Endothelial cell (in vitro differentiated cells): ENCODE results near the gene RIPK1. TPM values are rescaled to one million over a fixed set of nuclear protein-coding genes. Genes with fewer than 3 reads are reported as not detected.
"Not testable (repeated sequence)": the region's sequence is repeated elsewhere in the genome, so short reads cannot be mapped to it uniquely, and the experiment has no call there.

ENCODE experiments used
- DNase-seq: peaks from one replicate; pipeline ENCODE4 v3.0.0; 2021; ENCODE audit warnings: low spot score
- H3K27ac Mint-ChIP-seq: one replicate; pipeline ENCODE4 v1.8.0; 2021; ENCODE audit warnings: mixed read lengths, inconsistent platforms; ENCODE audit not compliant: unreplicated experiment
- H3K27me3 Mint-ChIP-seq: one replicate; pipeline ENCODE4 v1.8.0; 2021; ENCODE audit warnings: mild to moderate bottlenecking, moderate library complexity, mixed read lengths, inconsistent platforms; ENCODE audit not compliant: unreplicated experiment
- H3K36me3 Mint-ChIP-seq: one replicate; pipeline ENCODE4 v1.8.0; 2021; ENCODE audit warnings: mild to moderate bottlenecking, low read depth, mixed read lengths, inconsistent platforms; ENCODE audit not compliant: unreplicated experiment
- H3K4me1 Mint-ChIP-seq: one replicate; pipeline ENCODE4 v1.8.0; 2021; ENCODE audit warnings: mild to moderate bottlenecking, mixed read lengths, inconsistent platforms; ENCODE audit not compliant: unreplicated experiment
- H3K4me3 Mint-ChIP-seq: one replicate; pipeline ENCODE4 v1.8.0; 2021; ENCODE audit warnings: mild to moderate bottlenecking, mixed read lengths, inconsistent platforms; ENCODE audit not compliant: unreplicated experiment
- H3K9me3 Mint-ChIP-seq: one replicate; pipeline ENCODE4 v1.8.0; 2021; ENCODE audit warnings: mixed read lengths, inconsistent platforms; ENCODE audit not compliant: unreplicated experiment
- total RNA-seq: library from RNA; stranded (reverse); fragmentation: NEBNext Ultra II Directional; extraction: Animal tissue kit (Norgen Biotek cat#: 25700); gene quantifications from one replicate; pipeline ENCODE4 v1.2.1, GENCODE V29; 2021; ENCODE audit not compliant: unreplicated experiment
- TF ChIP-seq, protein P1 (sequence below): fragments of 200-600 bp; sonication (generic); IDR thresholded peaks from one replicate; pipeline ENCODE4 v1.5.0; 2021; ENCODE audit warnings: antibody characterized with exemption; ENCODE audit not compliant: unreplicated experiment

Gene RIPK1
- total RNA-seq, 1 donor from 2014 or later: 34.7 TPM

DNA sequence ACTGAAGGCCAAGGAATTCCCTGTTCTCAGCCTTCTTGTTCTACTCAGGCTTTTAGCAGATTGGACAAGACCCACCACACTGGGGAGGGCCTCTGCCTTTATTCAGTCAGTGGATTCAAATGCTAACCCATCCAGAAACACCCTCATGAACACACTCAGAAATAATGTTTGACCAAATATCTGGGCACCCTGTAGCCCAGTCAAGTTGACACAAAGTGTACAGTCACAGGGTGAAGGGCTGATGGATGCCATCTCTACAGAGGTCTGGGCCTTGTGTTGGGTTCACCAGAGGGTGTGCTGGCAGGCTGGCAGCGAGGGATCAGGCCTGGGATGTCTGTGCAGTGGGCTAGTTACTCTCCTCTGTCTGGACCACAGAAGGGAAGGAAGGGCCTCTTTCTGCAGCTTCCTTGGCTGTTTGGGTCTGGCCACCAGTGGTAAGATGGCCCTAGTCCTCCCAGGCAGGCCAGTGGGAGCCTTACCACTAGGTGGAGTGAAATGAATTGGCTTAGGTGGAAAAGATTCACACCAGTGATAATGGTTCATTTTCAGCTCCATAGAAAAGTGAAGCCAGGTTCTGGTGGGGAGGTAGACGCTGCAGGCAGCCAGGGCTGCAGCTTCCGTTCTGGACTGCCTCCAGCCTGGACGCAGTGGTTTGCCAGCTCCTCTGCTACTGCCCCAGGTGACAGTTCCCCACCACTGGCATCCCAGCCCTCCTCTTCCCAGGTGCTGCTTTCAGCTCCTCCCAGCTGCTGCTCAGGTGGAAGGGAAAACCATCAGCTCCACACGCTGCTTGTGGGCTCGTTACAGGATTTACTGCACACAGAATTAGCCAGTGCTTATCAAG lies 79.8 kb downstream of the RIPK1 start:
- TF ChIP-seq, protein P1, sequence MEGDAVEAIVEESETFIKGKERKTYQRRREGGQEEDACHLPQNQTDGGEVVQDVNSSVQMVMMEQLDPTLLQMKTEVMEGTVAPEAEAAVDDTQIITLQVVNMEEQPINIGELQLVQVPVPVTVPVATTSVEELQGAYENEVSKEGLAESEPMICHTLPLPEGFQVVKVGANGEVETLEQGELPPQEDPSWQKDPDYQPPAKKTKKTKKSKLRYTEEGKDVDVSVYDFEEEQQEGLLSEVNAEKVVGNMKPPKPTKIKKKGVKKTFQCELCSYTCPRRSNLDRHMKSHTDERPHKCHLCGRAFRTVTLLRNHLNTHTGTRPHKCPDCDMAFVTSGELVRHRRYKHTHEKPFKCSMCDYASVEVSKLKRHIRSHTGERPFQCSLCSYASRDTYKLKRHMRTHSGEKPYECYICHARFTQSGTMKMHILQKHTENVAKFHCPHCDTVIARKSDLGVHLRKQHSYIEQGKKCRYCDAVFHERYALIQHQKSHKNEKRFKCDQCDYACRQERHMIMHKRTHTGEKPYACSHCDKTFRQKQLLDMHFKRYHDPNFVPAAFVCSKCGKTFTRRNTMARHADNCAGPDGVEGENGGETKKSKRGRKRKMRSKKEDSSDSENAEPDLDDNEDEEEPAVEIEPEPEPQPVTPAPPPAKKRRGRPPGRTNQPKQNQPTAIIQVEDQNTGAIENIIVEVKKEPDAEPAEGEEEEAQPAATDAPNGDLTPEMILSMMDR: no peak
- H3K27me3 Mint-ChIP-seq: peaks cover 8% of the 10 kb centered on the region
- H3K27ac Mint-ChIP-seq: no peak overlapping the region
- no peaks in the 10 kb centered on the region for H3K9me3 Mint-ChIP-seq
- peaks cover 38% of the 10 kb centered on the region for H3K36me3 Mint-ChIP-seq
- no peak for DNase-seq
- H3K4me3 Mint-ChIP-seq: no peak overlapping the region
- H3K4me1 Mint-ChIP-seq: peaks cover 15% of the 10 kb centered on the region

DNA sequence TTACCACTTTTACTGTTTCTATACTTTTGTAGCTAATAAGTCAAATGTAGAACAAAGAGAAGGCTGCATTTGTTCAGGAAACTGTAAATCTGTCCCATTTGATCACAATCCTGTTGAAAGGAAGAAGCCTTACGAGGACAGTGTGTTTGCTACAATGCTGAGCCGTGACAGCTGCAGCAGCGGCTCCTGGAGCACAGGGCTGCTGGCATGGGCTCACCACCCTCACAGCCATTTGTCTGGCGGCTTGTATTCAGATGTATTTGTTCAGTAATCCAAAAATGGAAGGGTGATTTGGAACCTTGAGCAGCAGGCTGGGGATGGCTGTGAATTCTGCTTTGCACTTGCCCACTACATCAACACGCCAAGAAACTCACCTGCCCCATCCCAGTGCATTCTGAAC lies 83.4 kb downstream of the RIPK1 start:
- no peaks in the 10 kb centered on the region for H3K9me3 Mint-ChIP-seq
- H3K27me3 Mint-ChIP-seq: peaks cover 2% of the 10 kb centered on the region
- H3K4me1 Mint-ChIP-seq: peaks cover 21% of the 10 kb centered on the region
- TF ChIP-seq, protein P1: no peak
- no peak overlapping the region for H3K27ac Mint-ChIP-seq
- no peak overlapping the region for H3K4me3 Mint-ChIP-seq
- DNase-seq: no peak
- peaks cover 23% of the 10 kb centered on the region for H3K36me3 Mint-ChIP-seq

DNA sequence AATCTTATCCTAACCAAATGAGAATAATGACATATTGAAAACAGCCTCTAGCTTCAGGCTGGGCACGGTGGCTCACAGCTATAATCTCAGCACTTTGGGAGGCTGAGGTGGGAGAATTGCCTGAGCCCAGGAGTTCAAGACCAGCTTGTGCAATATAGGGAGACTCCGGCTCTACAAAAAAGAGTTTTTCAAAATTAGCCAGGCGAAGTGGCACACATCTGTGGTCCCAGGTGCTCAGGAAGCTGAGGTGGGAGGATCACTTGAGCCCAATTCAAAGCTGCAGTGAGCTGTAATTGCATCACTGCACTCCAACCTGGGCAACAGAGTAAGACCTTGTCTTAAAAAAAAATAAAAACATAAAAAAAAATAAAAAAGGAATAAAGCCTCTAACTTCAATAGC lies 84.4 kb downstream of the RIPK1 start:
- no peak for DNase-seq
- peaks cover 24% of the 10 kb centered on the region for H3K4me1 Mint-ChIP-seq
- H3K4me3 Mint-ChIP-seq: no peak overlapping the region
- H3K27ac Mint-ChIP-seq: no peak overlapping the region
- peaks cover 17% of the 10 kb centered on the region for H3K36me3 Mint-ChIP-seq
- H3K9me3 Mint-ChIP-seq: no peaks in the 10 kb centered on the region
- H3K27me3 Mint-ChIP-seq: no peaks in the 10 kb centered on the region
- TF ChIP-seq, protein P1: no peak

DNA sequence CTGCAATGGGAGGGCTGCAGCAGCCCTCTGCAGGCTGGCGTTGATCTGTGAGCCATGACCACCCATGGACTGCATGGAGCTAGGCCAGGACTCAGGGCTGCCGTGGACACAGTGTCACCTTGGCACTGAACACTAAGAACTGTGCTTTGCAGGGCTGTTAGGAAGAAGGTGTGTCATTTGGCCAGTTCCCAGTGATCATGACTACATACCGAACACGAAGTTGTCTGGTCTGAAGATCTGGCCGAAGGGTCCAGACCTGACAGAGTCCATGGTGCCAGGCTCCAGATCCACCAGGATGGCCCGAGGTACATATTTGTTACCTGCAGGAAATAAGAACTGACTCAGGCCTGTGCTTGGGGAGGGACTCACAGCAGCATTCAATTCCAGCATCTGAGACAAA lies 87.1 kb downstream of the RIPK1 start:
- DNase-seq, H3K27me3 Mint-ChIP-seq, H3K9me3 Mint-ChIP-seq, H3K27ac Mint-ChIP-seq: not testable (repeated sequence)
- peaks cover 16% of the 10 kb centered on the region for H3K36me3 Mint-ChIP-seq
- H3K4me1 Mint-ChIP-seq: peaks cover 36% of the 10 kb centered on the region
- H3K4me3 Mint-ChIP-seq: peak overlapping the region; percentile 47

DNA sequence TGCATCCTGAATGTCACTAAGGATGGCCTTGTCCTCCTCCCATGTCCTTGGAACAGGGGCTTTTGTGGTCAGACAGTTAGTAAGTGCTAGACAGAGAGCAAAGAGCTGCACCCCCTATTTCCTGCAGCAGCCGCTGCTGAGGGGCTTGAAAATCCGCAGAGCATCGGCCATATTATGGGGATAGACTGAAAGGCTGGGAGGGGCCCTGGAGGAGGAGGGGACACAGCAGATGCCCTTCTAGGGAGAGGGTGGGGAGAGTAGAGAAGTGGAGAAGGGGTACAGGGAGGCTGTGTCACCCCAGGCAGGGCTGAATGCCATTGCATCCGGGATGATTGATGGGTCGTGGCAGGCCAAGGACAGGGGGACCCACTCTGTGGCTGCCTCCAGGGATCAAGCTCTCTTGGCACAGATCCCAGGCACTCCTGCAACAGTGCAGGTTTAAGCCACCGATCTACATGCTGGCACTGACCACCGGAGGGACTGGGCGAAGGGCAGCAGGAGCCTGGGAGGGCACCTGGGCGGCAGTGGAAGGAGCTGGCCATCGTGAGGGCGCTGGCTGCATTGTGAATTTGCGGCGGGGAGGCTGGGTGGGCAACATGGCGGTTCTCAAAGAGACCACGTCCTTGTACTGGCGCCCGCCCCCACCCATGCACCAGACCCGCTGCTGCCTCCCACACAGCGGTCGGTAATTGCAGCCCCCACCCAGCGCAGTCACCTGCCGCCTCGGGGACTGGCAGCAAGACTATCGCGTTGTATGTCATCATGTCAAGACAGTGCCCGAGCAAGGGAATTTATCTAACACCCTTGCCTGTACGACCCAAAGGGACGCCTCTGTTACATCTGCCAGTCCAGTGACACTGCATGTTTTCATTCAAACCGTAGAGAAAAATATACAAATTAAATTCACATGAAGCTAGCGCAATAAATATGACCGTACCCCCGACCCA lies 88.2 kb downstream of the RIPK1 start:
- Mint-ChIP-seq H3K36me3 (peaks cover 16% of the 10 kb centered on the region), H3K4me1 (peaks cover 33% of the 10 kb centered on the region), H3K4me3 (peak overlapping the region; percentile 93)
- not testable (repeated sequence) for H3K9me3 Mint-ChIP-seq, H3K27ac Mint-ChIP-seq, H3K27me3 Mint-ChIP-seq, DNase-seq
